CD14-positive monocyte (primary cell): Measurements from ENCODE around the gene CAMTA1. TPM values are rescaled to one million over a fixed set of nuclear protein-coding genes. Genes with fewer than 3 reads are reported as not detected.

Experiments
- DNase-seq, 3 donors: peaks; one replicate each; pipeline ENCODE4 v3.0.0-alpha.2; 2011 to 2022
- H2AFZ ChIP-seq: 2 replicates; pipeline ENCODE4 v1.6.0; 2012; ENCODE audit warnings: mild to moderate bottlenecking, low read depth, low read length, inconsistent platforms; ENCODE audit not compliant: insufficient read depth, poor library complexity, severe bottlenecking
- H3K27ac ChIP-seq, 2 donors: 1 replicate in 1 of 2; 2 replicates in 1 of 2; pipeline ENCODE4 v1.5.1; 2012 to 2013; ENCODE audit warnings: low read length in 2 of 2, control low read depth in 1 of 2, inconsistent platforms in 1 of 2, low read depth in 1 of 2, mild to moderate bottlenecking in 1 of 2
- H3K27me3 ChIP-seq, 2 donors: one replicate each; pipeline versions ENCODE4 v1.6.0 to v1.6.1; 2011 to 2013; ENCODE audit warnings: low read length in 2 of 2; ENCODE audit not compliant: control insufficient read depth in 2 of 2, insufficient read depth in 2 of 2
- H3K36me3 ChIP-seq, 2 donors: replicated peaks in 1 of 2; 1 replicate in 1 of 2; 2 replicates in 1 of 2; pipeline versions ENCODE4 v1.5.1 to v1.6.1; 2012 to 2013; ENCODE audit warnings: low read length in 2 of 2, control low read depth in 1 of 2, inconsistent platforms in 1 of 2, mild to moderate bottlenecking in 1 of 2; ENCODE audit not compliant: insufficient read depth in 2 of 2, control insufficient read depth in 1 of 2
- H3K4me1 ChIP-seq, 2 donors: 1 replicate in 1 of 2; 2 replicates in 1 of 2; pipeline versions ENCODE4 v1.5.1 to v1.6.1; 2012 to 2013; ENCODE audit warnings: low read length in 2 of 2, control low read depth in 1 of 2, inconsistent platforms in 1 of 2, mild to moderate bottlenecking in 1 of 2, moderate library complexity in 1 of 2; ENCODE audit not compliant: insufficient read depth in 2 of 2, control insufficient read depth in 1 of 2
- H3K4me2 ChIP-seq: replicated peaks from 2 replicates; pipeline ENCODE3; 2012; ENCODE audit warnings: low read length, moderate library complexity, mild to moderate bottlenecking; ENCODE audit not compliant: poor library complexity, severe bottlenecking; ENCODE audit errors: extremely low read depth
- H3K4me3 ChIP-seq, 3 experiments: fragments of 200-600 bp in 1 of 3; sonication (generic) in 1 of 3; replicated peaks in 1 of 3; 1 replicate in 2 of 3; 2 replicates in 1 of 3; pipeline ENCODE4 v1.5.1; 2011 to 2013; ENCODE audit warnings: low read length in 3 of 3, mild to moderate bottlenecking in 3 of 3, control low read depth in 2 of 3, low read depth in 2 of 3, inconsistent platforms in 1 of 3, moderate library complexity in 1 of 3
- H3K79me2 ChIP-seq: 2 replicates; pipeline ENCODE4 v1.6.0; 2012; ENCODE audit warnings: mild to moderate bottlenecking, control low read depth, inconsistent platforms, low read length, moderate library complexity; ENCODE audit not compliant: insufficient read depth
- H3K9ac ChIP-seq: 2 replicates; pipeline ENCODE4 v1.6.0; 2017; ENCODE audit warnings: low read length, mild to moderate bottlenecking; ENCODE audit not compliant: insufficient read depth, poor library complexity, severe bottlenecking
- H3K9me3 ChIP-seq, 2 donors: replicated peaks in 1 of 2; 1 replicate in 1 of 2; 2 replicates in 1 of 2; pipeline versions ENCODE4 v1.5.1 to v1.6.1; 2012 to 2013; ENCODE audit warnings: low read length in 2 of 2, control low read depth in 1 of 2; ENCODE audit not compliant: control insufficient read depth in 1 of 2, insufficient read depth in 1 of 2
- H4K20me1 ChIP-seq: 2 replicates; pipeline ENCODE4 v1.6.0; 2012; ENCODE audit warnings: mild to moderate bottlenecking, low read length, control low read depth, moderate library complexity; ENCODE audit not compliant: insufficient read depth
- H3K27ac Mint-ChIP-seq, 7 donors: one replicate each; pipeline ENCODE4 v1.8.0; 2020; ENCODE audit warnings: mild to moderate bottlenecking in 7 of 7, mixed read lengths in 7 of 7, moderate library complexity in 6 of 7, inconsistent platforms in 2 of 7
- H3K27me3 Mint-ChIP-seq, 3 donors: one replicate each; pipeline ENCODE4 v1.8.0; 2021 to 2022; ENCODE audit warnings: low read depth in 3 of 3, mild to moderate bottlenecking in 3 of 3, mixed read lengths in 3 of 3, moderate library complexity in 3 of 3, inconsistent platforms in 1 of 3
- H3K36me3 Mint-ChIP-seq, 2 donors: one replicate each; pipeline ENCODE4 v1.8.0; 2020; ENCODE audit warnings: mixed read lengths in 2 of 2, inconsistent platforms in 1 of 2, mild to moderate bottlenecking in 1 of 2
- H3K4me1 Mint-ChIP-seq: one replicate; pipeline ENCODE4 v1.8.0; 2020; ENCODE audit warnings: mild to moderate bottlenecking, mixed read lengths
- H3K4me3 Mint-ChIP-seq, 2 donors: one replicate each; pipeline ENCODE4 v1.8.0; 2020; ENCODE audit warnings: mild to moderate bottlenecking in 2 of 2, mixed read lengths in 2 of 2, moderate library complexity in 1 of 2
- H3K9me3 Mint-ChIP-seq, 7 donors: one replicate each; pipeline ENCODE4 v1.8.0; 2020 to 2022; ENCODE audit warnings: mixed read lengths in 7 of 7, mild to moderate bottlenecking in 6 of 7, moderate library complexity in 6 of 7, inconsistent platforms in 2 of 7
- CTCF ChIP-seq: fragments of 200-600 bp; IDR thresholded peaks from one replicate; pipeline ENCODE4 v1.8.0; 2022; ENCODE audit warnings: antibody characterized with exemption, mild to moderate bottlenecking
- WGBS: methylation state at CpG from one replicate; pipeline ENCODE4 v1.1.5; 2013; ENCODE audit warnings: missing lambda C conversion rate; ENCODE audit not compliant: insufficient coverage; 5-methylcytosine and 5-hydroxymethylcytosine counted together
- intact Hi-C, 2 donors: fragments of 100-400 bp; cut with micrococcal nuclease; formaldehyde crosslinking; loops; one replicate each; pipeline versions ENCODE4 v1.15.0 to v1.15.1; 2023
- polyA plus RNA-seq, 3 donors: library from polyadenylated mRNA; depleted of rRNA in 1 of 3; unstranded in 2 of 3; stranded (reverse) in 1 of 3; fragments of 300-500 nt in 2 of 3; fragments of >200 nt in 1 of 3; fragmentation: Illumina TruSeq in 2 of 3; gene quantifications; 1 replicate in 2 of 3; 2 replicates in 1 of 3; pipeline ENCODE4 v1.2.3, GENCODE V29; 2012 to 2021

The CAMTA1 gene
- polyA plus RNA-seq, 3 donors: 52.0 to 89.6 (median 78.3) TPM

- no peak overlapping the region for H3K27ac Mint-ChIP-seq
- Histone ChIP-seq H3K4me2 (no peak overlapping the region), H3K9me3 (no peaks in the 10 kb centered on the region), H3K36me3 (no peaks in the 10 kb centered on the region), H3K4me3 (no peak overlapping the region), H3K79me2 (no peaks in the 10 kb centered on the region), H3K4me1 (no peaks in the 10 kb centered on the region), H3K9ac (no peak overlapping the region), H3K27ac (no peak overlapping the region), H4K20me1 (no peaks in the 10 kb centered on the region), H3K27me3 (no peaks in the 10 kb centered on the region), H2AFZ (no peak overlapping the region)
- TF ChIP-seq CTCF: no peak
- DNase-seq: no peak
- H3K36me3 Mint-ChIP-seq: no peaks in the 10 kb centered on the region
- intact Hi-C loops: no loop called here
- no peaks in the 10 kb centered on the region for H3K9me3 Mint-ChIP-seq
- H3K27me3 Mint-ChIP-seq: peaks cover 1 to 6% (median 3%) of the 10 kb centered on the region in 3 donors
- H3K4me3 Mint-ChIP-seq: no peak overlapping the region
- 60% methylated on average over 6 of the region's 10 CpGs for WGBS
- H3K4me1 Mint-ChIP-seq: no peaks in the 10 kb centered on the region
Measured at GRCh38 chr1:7482772-7483495, 697.7 kb downstream of the CAMTA1 start.

- Histone ChIP-seq H3K4me3 (no peak overlapping the region), H3K36me3 (no peaks in the 10 kb centered on the region), H2AFZ (no peak overlapping the region), H4K20me1 (no peaks in the 10 kb centered on the region), H3K27me3 (no peaks in the 10 kb centered on the region), H3K27ac (no peak overlapping the region), H3K9ac (no peak overlapping the region), H3K79me2 (no peaks in the 10 kb centered on the region), H3K4me2 (no peak overlapping the region), H3K4me1 (no peaks in the 10 kb centered on the region), H3K9me3 (no peaks in the 10 kb centered on the region)
- no peak for DNase-seq
- 85% methylated on average over 10 of the region's 13 CpGs for WGBS
- no peak overlapping the region for H3K27ac Mint-ChIP-seq
- peaks cover 2 to 6% (median 3%) of the 10 kb centered on the region in 3 donors for H3K27me3 Mint-ChIP-seq
- H3K4me3 Mint-ChIP-seq: no peak overlapping the region
- no peaks in the 10 kb centered on the region for H3K4me1 Mint-ChIP-seq
- no peaks in the 10 kb centered on the region for H3K36me3 Mint-ChIP-seq
- peaks cover 0 to under 1% (median 0%) of the 10 kb centered on the region in 7 donors for H3K9me3 Mint-ChIP-seq
- TF ChIP-seq CTCF: no peak
- intact Hi-C loops: no loop called here
Measured at GRCh38 chr1:7483634-7484383, 698.6 kb downstream of the CAMTA1 start.
